HEK293 (cell line): Measurements from ENCODE around the gene SLC25A41.

ENCODE experiments used
- PRDM1 ChIP-seq: fragments of 450-650 bp; formaldehyde crosslinking; IDR thresholded peaks from 2 replicates; pipeline ENCODE4; 2016; ENCODE audit warnings: missing biosample characterization, missing genetic modification characterization
- SETDB1 ChIP-seq: IDR thresholded peaks from one replicate; pipeline ENCODE4 v1.6.1; 2017; ENCODE audit warnings: mild to moderate bottlenecking, low read length, moderate library complexity, mixed read lengths; ENCODE audit not compliant: insufficient read length
- ZNF621 ChIP-seq: fragments of 450-650 bp; formaldehyde crosslinking; IDR thresholded peaks from 2 replicates; pipeline ENCODE4 v1.5.1; 2017; ENCODE audit warnings: missing biosample characterization, missing genetic modification characterization
- TF ChIP-seq, protein P1 (sequence below): fragments of 450-650 bp; formaldehyde crosslinking; IDR thresholded peaks from 2 replicates; pipeline ENCODE4 v1.5.1; 2016; ENCODE audit warnings: missing biosample characterization, missing genetic modification characterization, low read depth
- TF ChIP-seq, protein P2 (sequence below): fragments of 450-650 bp; formaldehyde crosslinking; IDR thresholded peaks from 2 replicates; pipeline ENCODE4 v1.5.1; 2016; ENCODE audit warnings: missing biosample characterization, missing genetic modification characterization
- TF ChIP-seq, protein P3 (sequence below): fragments of 450-650 bp; IDR thresholded peaks from 2 replicates; pipeline ENCODE4 v1.5.1; 2018; ENCODE audit warnings: missing biosample characterization, mild to moderate bottlenecking, missing genetic modification characterization
- TF ChIP-seq, protein P4 (sequence below): fragments of 450-650 bp; formaldehyde crosslinking; IDR thresholded peaks from 2 replicates; pipeline ENCODE4 v1.5.1; 2016; ENCODE audit warnings: missing biosample characterization, missing genetic modification characterization
- TF ChIP-seq, protein P5 (sequence below): fragments of 450-650 bp; formaldehyde crosslinking; IDR thresholded peaks from 2 replicates; pipeline ENCODE4 v1.5.1; 2017; ENCODE audit warnings: missing biosample characterization, missing genetic modification characterization

DNA sequence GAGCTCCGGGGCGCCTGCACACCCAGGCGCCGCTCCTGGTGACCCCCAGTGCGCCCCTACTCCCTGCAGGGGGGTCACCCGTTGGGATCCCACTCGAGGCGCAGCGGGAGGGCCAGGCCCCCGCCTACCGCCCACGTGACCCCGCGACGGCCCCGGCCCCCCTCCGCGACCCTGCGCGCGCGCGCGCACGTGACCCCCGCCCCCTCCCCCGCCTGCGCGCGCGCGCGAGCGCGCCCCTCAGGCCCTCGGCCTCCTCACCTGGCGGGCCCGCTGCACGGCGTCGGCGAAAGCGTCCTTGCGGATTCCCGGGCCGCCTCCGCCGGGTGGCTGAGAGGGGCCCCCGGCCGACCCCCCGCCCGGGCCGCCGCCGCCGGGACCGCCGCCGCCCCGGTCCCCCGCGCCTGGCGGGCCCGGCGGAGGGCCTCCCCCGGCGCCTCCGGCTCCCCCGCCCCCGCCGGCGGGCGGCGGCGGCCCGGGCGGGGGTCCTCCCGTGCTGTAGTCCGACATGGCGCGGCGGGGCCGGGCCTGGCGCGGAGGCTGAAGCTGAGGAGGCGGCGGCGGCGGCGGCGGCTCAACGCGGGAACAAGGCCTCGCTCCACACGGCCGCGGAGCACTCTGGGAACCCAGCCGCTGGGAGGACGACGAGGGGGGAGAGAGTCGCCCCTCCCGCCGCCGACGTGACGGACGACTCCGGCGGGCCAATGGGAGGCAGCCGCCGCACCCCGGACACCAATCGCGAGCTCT is 9.2 kb downstream of the SLC25A41 start, which contains the start of gene KHSRP:
- TF ChIP-seq, protein P1, sequence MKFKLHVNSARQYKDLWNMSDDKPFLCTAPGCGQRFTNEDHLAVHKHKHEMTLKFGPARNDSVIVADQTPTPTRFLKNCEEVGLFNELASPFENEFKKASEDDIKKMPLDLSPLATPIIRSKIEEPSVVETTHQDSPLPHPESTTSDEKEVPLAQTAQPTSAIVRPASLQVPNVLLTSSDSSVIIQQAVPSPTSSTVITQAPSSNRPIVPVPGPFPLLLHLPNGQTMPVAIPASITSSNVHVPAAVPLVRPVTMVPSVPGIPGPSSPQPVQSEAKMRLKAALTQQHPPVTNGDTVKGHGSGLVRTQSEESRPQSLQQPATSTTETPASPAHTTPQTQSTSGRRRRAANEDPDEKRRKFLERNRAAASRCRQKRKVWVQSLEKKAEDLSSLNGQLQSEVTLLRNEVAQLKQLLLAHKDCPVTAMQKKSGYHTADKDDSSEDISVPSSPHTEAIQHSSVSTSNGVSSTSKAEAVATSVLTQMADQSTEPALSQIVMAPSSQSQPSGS (tag by site-specific recombination) = no peak
- TF ChIP-seq, protein P2, sequence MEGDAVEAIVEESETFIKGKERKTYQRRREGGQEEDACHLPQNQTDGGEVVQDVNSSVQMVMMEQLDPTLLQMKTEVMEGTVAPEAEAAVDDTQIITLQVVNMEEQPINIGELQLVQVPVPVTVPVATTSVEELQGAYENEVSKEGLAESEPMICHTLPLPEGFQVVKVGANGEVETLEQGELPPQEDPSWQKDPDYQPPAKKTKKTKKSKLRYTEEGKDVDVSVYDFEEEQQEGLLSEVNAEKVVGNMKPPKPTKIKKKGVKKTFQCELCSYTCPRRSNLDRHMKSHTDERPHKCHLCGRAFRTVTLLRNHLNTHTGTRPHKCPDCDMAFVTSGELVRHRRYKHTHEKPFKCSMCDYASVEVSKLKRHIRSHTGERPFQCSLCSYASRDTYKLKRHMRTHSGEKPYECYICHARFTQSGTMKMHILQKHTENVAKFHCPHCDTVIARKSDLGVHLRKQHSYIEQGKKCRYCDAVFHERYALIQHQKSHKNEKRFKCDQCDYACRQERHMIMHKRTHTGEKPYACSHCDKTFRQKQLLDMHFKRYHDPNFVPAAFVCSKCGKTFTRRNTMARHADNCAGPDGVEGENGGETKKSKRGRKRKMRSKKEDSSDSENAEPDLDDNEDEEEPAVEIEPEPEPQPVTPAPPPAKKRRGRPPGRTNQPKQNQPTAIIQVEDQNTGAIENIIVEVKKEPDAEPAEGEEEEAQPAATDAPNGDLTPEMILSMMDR (tag by site-specific recombination) = no peak
- TF ChIP-seq ZNF621 (tag by site-specific recombination) = no peak
- TF ChIP-seq, protein P3, sequence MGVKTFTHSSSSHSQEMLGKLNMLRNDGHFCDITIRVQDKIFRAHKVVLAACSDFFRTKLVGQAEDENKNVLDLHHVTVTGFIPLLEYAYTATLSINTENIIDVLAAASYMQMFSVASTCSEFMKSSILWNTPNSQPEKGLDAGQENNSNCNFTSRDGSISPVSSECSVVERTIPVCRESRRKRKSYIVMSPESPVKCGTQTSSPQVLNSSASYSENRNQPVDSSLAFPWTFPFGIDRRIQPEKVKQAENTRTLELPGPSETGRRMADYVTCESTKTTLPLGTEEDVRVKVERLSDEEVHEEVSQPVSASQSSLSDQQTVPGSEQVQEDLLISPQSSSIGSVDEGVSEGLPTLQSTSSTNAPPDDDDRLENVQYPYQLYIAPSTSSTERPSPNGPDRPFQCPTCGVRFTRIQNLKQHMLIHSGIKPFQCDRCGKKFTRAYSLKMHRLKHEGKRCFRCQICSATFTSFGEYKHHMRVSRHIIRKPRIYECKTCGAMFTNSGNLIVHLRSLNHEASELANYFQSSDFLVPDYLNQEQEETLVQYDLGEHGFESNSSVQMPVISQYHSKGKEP (tag by site-specific recombination) = no peak
- TF ChIP-seq, protein P4, sequence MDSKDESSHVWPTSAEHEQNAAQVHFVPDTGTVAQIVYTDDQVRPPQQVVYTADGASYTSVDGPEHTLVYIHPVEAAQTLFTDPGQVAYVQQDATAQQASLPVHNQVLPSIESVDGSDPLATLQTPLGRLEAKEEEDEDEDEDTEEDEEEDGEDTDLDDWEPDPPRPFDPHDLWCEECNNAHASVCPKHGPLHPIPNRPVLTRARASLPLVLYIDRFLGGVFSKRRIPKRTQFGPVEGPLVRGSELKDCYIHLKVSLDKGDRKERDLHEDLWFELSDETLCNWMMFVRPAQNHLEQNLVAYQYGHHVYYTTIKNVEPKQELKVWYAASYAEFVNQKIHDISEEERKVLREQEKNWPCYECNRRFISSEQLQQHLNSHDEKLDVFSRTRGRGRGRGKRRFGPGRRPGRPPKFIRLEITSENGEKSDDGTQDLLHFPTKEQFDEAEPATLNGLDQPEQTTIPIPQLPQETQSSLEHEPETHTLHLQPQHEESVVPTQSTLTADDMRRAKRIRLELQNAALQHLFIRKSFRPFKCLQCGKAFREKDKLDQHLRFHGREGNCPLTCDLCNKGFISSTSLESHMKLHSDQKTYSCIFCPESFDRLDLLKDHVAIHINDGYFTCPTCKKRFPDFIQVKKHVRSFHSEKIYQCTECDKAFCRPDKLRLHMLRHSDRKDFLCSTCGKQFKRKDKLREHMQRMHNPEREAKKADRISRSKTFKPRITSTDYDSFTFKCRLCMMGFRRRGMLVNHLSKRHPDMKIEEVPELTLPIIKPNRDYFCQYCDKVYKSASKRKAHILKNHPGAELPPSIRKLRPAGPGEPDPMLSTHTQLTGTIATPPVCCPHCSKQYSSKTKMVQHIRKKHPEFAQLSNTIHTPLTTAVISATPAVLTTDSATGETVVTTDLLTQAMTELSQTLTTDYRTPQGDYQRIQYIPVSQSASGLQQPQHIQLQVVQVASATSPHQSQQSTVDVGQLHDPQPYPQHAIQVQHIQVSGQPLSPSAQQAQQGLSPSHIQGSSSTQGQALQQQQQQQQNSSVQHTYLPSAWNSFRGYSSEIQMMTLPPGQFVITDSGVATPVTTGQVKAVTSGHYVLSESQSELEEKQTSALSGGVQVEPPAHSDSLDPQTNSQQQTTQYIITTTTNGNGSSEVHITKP (tag by site-specific recombination) = no peak
- TF ChIP-seq PRDM1 (tag by site-specific recombination) = no peak
- TF ChIP-seq, protein P5, sequence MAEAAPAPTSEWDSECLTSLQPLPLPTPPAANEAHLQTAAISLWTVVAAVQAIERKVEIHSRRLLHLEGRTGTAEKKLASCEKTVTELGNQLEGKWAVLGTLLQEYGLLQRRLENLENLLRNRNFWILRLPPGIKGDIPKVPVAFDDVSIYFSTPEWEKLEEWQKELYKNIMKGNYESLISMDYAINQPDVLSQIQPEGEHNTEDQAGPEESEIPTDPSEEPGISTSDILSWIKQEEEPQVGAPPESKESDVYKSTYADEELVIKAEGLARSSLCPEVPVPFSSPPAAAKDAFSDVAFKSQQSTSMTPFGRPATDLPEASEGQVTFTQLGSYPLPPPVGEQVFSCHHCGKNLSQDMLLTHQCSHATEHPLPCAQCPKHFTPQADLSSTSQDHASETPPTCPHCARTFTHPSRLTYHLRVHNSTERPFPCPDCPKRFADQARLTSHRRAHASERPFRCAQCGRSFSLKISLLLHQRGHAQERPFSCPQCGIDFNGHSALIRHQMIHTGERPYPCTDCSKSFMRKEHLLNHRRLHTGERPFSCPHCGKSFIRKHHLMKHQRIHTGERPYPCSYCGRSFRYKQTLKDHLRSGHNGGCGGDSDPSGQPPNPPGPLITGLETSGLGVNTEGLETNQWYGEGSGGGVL (tag by site-specific recombination) = no peak
- TF ChIP-seq SETDB1 = no peak
